Skin of body (tissue), 2 donors: ENCODE results near the gene CBLB. TPM values are rescaled to one million over a fixed set of nuclear protein-coding genes. Genes with fewer than 3 reads are reported as not detected.
A peak's percentile ranks its signal among the peaks of the same experiment; 100 is the strongest.

Experiments
- DNase-seq: peaks from one replicate; lab custom pipeline; 2025; lab: John Stamatoyannopoulos, UW
- total RNA-seq: library from RNA; depleted of rRNA; stranded (reverse); fragments of >200 nt; gene quantifications from one replicate; pipeline ENCODE4 v1.2.3, GENCODE V29; 2014

Gene CBLB
- total RNA-seq, 1 donor from 2014 or later = 41.3 TPM

DNA sequence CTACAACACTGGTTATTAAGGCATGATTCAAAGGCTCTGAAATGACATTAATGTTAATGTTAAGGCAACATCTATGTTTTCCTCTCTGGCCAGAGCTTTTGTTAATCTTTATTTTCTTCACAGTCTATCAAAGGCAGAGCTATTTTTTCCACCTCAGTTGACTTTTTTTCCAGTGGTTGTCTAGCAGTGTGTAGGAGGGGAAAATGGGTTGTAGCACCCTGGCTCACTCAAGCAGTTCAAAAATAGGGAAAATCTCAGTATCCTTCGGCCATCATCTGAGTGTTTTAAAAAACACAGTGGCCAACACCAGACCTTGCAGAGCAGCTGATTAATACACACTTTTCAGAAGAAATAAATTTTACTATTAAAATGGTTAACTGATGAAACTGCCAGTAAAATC, 21.4 kb downstream of the CBLB start:
- no peak for DNase-seq

DNA sequence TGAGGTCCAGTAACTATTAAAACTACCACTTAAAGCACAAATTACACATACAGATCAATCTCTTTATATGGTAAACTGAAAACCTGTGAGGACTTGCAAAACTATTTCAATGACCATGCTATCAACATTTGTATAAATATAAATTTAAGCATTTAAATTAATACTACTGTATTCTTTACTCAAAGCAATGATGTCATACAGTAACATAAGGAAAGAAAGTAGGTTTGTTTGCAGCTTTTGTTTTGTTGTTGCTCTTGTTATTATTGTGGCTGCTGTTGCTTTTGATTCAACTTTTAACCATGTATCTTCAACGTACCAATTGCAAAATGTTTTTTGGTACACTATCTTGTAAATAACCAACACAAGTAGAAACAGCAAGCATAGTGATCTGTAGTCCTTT, 22.0 kb downstream of the CBLB start:
- no peak for DNase-seq

DNA sequence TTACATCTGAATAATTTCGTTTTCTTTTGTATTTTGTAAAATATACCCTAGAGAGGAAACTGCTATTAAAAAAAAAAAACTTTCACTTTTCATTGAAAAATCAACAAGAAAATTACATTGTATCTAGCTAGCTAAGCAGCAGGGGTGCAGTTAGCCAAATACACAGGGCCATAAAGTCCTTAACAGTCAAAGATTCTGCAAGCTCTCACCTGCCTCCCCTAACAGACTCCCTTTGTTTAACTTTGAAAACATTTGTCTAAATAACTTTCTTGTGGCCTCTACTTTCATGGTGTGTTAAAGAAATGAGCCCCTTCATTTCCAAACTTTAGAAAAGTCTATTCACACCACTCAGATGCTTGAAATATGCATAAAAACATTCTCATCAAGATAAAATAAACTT, 23.3 kb downstream of the CBLB start:
- DNase-seq = no peak

DNA sequence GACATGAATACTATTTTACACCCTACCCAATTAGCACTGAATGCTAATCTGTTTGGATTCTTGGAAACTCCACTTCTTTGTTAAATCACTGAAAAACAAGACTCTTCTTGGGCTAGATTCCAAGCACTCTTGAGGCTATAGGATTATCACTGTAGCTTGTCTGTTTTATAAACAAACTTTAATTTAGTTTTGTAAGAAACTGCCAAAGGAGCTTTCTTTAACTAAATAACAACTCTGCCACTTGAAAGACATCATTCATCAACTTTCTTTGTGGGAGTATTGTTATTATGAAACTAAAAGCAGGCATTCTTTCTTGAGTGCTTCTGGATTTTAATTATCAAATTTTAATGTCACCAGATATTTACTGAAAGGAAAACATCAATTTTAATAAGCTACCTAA, 24.1 kb downstream of the CBLB start:
- no peak for DNase-seq

DNA sequence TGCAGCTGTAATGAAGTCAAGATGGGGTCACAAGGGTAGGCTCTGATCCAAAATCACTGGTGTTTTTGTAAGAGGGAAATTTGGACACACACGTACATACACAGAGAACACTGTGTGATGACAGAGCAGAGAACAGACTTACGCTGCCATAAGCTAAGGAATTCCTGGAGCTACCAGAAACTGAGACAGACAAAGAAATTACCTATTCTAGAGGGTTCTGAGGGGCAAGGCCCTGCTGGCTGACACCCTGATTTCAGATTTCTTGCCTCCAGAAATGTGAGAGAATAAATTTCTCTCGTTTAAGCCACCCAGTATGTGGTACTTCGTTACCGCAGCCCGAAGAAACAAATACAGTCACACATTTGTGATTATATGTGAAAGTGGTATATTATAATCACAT, 24.8 kb downstream of the CBLB start:
- no peak for DNase-seq

DNA sequence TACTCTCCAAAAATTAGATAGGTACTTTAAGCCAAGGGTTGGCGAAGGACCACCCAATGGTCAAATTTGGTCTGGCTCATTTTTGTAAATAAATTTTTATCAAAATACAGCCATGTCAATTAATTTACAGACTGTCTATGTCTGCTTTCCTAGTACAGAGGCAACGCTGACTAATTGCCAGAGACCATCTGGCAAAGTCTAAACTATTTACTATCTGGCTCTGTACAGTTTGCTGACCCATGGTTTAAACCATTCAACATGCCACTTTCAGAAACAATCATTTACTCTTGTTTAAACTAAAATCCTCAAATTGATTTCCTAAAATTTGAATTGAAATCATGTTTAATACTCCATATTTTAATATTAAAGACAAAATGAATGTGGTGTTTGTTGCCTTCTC, 25.9 kb downstream of the CBLB start:
- no peak for DNase-seq

DNA sequence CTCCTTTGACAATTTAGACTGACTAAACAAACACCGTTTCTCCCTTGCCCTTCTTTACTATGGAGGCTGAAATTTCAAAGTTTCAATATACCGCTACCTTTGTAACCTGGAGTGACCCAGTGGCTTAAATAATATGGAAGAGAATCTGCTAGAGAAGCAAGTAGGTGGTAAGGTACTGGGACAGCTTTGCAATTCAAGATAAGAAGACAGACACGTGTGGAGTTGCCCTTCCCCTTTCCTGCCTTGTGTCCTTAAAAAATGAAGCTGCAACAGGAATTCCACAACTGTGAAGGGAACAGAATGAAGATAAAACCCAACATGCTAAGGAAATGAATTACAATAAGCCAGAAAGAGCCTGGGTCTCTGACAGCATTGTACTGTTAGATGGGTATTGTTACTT, 26.4 kb downstream of the CBLB start:
- DNase-seq = no peak

DNA sequence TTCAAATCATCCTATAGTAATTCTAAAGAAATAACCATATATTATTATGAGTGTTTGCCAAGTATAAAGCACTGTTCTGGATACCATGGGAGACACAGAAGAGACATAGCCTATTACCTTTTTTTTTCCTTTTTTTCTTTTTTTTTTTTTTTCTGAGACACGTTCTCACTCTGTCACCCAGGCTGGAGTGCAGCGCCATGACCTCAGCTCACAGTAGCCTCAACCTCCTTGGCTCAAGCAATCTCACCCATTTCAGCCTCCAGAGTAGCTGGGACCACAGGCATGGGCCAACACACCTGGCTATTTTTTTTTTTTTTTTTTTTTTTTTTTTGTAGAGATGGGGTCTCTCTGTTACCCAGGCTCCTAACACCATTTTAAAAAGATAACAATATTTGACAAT, 30.9 kb downstream of the CBLB start:
- no peak for DNase-seq

DNA sequence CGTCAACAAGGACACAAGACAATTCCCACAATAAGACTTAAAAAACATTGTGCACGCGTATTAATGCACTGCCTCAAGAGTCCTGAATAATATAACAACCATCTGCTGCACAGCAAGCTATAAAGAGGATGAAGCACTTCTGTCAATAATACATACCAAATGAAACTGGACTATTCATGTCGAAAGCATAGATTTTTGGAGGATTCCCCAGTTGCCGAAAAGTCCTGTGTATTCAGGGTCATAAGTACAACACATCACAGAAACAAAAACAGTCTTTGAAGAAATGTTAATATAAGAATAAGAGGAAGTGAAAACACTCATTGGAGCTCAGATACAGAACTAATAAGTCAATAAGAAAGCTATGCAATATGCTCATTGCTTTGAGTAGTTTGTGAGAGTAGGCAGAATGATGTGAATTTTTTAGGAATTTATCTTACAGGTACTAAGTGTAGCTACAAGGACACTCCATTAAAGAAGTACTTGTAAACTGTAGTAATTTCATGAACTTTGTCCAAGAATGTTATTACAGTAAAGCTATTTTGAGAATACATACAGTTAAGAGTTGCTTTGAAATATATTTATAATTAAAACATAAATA, 31.6 kb downstream of the CBLB start:
- peak; percentile 68 for DNase-seq

DNA sequence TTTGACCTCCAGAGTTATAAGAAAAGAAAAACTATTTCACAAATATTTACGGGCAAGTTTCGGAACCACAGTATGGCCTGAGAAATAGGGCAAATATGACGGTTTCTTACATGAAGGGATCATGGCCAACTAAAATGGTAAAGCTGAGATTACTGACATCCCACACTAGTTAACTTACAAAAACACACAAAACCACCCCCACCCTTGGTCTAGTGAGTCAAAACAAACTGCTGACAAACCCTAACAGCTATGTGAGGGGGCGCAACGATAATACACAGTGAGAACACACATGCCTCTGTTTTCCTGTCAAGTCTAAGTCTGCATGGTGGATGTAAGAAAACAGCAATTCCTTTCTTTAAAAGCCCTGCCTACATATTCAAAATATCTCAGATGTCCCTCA, 32.3 kb downstream of the CBLB start:
- no peak for DNase-seq

DNA sequence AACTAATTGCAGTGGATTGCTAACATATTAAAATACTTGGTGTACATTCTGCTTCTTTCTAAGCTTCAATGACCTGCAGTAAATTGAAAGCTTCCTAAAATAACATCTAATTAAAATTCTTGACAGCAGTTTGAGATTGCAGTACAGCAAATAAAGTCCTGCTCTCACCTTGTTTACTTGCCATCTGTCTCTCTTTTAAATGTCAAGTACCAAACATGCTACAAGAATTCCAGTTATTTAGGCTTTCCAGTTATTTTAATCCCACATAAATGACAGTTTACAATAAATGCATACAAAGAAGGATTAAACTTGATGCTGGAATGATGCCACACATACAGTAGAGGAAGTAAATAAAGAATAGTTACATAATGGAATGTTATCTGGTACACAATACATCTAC, 33.2 kb downstream of the CBLB start:
- no peak for DNase-seq

DNA sequence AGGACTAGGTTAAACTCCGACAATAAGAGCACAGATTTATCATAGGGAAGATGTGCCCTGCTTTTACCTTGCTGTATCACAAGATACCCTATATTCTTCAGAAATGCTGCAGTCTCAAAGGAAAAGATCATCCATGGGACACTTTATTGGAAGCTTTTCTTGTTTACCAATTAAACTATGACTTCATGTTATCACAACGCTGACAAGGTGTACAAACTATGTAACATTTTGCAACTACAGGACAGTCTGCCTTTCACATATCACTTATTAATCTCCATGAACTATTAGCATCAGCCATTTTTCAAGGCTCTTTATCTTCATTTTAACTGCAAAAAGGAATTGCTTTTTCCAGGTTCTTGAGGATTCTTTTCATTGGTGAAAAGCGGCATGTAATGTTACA, 34.0 kb downstream of the CBLB start:
- no peak for DNase-seq

DNA sequence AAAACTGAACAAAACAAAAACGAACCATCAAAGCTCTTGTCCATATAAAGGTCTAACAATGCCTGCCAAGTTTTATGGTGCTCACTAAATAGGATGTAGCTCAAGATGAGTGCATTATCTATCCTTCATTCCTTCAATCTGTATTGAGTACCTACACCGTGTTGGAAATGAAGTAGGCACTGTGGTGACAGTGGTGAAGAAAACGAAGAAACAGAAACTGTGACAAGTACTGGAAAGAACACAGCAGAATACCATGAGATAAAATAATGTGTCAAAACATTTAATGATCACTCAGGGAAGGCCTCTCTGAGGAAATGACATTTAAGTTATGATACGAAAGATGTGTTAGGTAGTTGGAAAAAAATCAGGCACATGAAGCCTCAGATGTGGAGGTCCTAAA, 36.2 kb downstream of the CBLB start:
- no peak for DNase-seq

DNA sequence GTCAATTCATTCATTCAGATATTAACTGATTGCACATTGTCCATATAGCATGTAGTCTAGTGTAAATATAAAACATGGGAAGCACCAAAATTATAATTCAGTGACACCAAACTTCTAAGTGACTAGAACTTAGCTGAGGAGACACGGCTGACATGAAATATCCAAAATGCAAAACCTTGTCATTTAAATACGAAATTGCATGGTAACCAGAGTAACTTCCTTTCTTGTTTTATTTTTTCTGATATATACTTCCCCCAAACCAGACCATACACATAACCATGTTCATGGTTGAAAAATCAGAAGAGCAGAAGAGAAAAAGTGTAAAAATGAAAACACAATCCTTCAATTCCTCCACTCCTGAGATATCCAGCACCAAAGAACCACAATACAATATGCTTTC, 38.0 kb downstream of the CBLB start:
- no peak for DNase-seq

DNA sequence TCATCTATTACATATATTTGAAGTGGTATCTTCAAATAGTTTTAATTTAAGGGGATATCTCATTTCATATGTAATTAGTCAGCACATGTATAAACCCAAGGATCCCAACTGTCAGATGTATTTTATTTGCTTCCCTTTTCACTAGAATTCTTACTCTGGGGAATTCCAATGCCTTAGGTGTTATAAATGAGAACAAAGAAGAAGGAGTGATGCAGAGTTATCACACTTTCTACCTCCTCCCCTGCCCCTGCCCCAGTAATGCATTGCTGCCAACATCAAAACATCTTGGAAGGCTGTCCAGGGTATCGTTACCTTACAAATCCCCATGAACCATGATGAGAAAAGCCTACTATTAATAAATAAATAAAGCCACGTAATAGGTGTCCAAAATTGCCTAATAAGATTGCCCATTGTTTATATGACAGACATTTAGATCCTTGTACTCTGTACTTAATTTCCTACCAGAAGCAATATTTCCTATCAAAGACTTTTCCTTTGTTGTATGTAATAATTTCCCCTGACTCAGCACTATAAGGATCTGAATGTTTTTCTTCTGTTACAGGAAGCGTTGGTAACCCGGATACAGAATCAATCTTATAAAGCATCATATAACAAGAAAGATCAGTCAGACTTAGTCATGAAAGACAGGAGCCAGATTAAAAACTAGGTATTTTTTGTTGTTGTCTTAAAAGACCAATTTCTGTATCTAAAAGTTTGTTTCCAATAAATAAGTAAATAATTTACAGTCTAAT, 38.8 kb downstream of the CBLB start:
- peak; percentile 26 for DNase-seq

DNA sequence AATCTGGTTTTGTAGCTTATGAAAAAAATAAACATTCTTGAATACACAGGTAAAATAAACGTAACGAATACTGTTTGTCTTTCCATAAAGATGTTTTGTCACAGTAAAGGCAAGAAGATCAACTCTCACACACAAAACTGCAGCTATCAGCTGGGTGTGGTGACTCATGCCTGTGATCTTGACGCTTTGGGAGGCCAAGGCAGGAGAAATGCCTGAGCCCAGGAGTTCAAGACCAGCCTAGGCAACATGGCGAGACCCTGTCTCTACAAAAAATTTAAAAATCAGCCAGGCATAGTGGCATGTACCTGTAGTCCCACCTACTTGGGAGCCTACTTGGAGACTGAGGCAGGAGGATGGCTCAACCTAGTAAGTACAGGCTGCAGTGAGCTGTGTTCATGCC, 39.6 kb downstream of the CBLB start:
- DNase-seq = no peak

DNA sequence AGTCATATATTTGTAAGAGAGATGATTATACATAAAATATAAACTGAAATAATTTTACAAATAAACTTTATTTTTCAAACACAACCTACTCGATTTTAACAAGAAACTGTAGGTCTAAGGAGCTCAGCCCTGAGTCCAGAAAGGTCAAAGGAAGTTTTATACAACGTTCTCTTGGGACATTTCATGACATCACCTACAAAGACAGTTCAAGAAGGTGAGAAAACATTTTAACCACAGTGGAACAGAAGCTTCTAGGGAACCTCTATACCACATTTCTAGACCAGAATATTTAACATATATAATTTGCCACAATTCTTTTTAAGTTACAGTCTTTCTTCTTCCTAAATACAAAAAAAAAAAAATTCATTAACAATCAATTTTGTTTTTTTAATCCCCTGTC, 40.1 kb downstream of the CBLB start:
- no peak for DNase-seq

DNA sequence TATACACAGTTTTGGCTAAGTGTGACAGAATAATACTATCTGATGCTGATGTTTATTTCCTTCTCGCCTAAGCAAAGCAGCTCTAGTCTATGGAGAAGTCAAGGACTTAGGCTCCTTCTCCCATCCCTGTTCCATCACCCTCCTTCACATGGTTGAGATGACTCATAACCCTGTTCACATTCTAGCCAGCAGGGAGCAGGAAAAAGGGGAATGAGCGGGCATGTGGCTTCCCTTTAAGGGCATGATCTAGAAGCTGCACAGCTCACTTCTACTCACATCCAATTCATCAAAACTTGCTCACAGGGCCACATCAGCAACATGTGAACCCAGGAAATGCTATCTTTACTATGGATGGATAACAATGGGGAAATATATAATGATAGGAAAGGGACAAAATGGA, 40.9 kb downstream of the CBLB start:
- DNase-seq = no peak

DNA sequence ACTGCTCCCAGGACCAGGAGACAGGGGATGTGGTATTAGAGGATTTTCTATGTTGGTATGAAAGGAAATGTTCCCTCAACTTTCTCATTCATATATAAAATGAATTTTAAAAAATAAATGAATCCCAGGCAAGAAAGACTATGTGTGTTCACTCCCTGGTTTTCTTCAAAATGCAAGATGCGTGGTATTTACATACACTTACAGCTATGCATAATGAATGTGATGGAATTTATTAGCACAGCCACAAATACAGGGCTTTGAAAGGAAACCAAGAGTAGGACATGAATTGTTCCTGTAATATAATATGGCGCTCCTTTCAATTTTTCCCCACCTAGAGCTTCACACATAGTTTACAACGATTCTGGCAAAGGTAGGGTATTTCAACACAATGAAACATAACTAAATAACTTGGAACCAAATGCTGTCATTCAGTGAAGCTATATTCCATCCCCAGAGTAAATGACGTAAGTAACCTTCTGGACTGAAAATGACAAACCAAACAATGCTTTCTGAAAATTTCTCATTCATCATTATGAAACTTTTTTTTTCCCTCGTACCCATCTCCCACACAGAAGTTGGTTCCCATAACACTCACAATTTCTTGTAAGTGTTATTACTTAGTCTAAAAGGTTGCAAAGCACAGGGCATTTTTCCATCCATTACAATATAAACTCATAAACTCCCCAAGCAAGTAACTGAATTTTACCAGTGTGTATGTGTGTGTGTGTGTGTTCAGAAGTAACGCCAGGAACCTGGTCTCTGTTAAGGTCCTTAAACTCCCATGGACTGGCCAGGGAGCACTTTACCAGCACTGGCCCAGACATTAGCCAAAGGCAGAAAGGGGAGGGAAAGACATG, 41.8 kb downstream of the CBLB start:
- DNase-seq = peak; percentile 51

DNA sequence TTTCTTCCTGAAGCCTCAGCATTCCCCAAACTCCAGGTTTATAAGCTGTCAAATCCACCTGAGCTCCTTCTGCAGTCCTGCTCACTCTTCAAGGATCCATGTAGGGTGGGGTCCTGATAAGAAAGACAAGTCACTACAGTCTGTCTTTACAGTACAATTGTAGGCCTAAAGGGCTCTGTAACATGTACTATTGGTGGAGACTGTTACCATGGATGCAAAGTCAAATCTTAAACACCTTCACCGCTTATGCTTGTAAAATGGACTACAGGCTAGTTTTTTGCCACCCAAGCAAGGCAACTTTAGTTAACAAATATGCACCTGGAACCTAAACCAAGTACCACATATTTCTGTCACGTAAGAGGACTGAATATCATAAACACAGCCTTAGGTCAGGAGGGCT, 44.7 kb downstream of the CBLB start:
- no peak for DNase-seq

DNA sequence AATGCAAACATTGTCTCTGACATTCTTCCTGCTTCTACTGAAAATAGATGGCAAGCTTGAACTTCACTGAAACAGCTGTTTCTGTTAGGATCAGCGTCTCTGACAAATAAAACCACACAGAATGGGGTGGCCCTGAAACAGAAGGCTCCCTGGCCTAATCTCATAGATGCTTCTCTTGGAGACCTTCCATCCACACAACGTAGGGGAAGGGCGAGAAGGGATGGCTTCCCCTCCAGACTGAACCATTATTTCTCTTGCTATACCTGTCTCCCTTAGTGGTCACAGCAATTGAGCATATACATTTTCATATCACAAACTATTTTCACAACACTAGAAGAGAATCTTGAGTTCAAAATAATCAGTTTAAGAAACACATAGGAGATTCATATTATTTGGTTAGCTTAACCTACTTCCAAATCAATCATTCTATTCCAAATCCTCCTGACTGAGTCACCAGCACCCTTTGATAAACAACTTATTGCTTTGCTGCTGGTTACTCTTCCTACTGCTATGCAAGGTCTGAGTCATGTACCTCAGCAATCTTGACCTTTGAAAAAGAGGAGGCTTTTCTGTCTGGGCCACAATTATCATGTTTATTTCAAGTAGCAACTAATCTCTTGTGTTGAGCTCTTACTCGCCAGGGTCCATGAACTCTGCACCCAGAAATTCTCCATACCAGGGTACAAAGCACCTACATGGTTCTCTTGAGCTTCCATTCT, 45.5 kb downstream of the CBLB start:
- DNase-seq = no peak
